Measurements from ENCODE around the gene WWC2.

DNA sequence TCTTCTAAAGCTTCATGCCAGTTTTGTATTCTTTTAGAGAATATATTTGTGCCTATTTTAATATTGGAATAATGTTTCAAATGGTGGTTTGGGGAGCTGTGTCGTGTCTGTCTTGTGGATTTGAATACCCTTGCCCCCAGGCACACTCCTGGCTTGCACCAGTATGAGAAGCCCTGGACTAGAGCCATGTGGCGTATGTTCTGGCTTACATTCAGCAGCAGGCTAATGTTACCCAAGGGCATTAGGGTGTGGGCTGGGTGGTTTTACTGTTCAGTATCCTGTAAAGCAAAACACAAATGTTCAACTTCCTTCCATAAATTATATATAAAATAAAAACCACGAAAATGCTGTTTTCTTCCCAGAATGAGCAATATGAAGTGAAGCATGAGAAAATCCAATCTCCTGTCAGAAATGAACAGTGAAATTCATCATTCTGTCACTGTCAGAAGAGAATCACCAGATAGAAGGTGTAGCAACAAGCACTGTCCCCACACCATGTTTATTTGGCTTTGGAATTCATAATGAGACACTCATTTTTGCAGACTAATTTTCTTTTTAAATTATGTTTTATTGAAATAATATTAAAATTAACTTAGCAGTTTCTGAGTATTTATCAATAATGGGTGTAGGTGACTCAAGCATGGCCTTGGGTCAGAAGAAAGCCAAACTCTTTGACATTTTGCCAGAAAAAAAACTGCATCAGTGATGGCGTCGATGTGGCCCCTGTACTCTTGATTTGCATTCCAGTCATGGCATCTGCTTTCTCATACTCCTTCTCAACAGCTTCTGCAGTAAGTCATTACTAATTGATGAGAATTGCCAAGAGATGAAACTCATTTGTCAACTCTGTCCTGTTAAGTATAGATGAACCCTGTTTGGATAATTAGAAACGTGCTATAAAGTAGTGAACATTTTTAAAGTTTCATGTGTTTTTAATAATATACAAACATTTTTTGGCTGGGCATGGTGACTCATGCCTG lies 43.8 kb downstream of the WWC2 start:
- TF ChIP-seq, protein P1, sequence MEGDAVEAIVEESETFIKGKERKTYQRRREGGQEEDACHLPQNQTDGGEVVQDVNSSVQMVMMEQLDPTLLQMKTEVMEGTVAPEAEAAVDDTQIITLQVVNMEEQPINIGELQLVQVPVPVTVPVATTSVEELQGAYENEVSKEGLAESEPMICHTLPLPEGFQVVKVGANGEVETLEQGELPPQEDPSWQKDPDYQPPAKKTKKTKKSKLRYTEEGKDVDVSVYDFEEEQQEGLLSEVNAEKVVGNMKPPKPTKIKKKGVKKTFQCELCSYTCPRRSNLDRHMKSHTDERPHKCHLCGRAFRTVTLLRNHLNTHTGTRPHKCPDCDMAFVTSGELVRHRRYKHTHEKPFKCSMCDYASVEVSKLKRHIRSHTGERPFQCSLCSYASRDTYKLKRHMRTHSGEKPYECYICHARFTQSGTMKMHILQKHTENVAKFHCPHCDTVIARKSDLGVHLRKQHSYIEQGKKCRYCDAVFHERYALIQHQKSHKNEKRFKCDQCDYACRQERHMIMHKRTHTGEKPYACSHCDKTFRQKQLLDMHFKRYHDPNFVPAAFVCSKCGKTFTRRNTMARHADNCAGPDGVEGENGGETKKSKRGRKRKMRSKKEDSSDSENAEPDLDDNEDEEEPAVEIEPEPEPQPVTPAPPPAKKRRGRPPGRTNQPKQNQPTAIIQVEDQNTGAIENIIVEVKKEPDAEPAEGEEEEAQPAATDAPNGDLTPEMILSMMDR (conservative IDR thresholded peaks at IDR 0.05 in 1 of 2, IDR thresholded peaks at IDR 0.05 in 1 of 2; ENCODE audit: extremely low read depth in 1 of 2, insufficient read depth in 1 of 2, low read depth in 1 of 2, low read length in 2 of 2) = no peak
- TF ChIP-seq EZH2 (IDR thresholded peaks at IDR 0.05; ENCODE audit: borderline replicate concordance, low read length) = no peak

Measured in mammary epithelial cell (primary cell).